T-helper 17 cell (primary cell): ENCODE measurements around the gene PKM. TPM values are rescaled to one million over a fixed set of nuclear protein-coding genes. Genes with fewer than 3 reads are reported as not detected.

ENCODE experiments used
- ATAC-seq: fragments of 150-1000 bp; cut with Tn5 transposase; 2 replicates; pipeline ENCODE4 v1.10.0; 2021; ENCODE audit warnings: mild to moderate bottlenecking, moderate library complexity
- DNase-seq, 3 donors: peaks; one replicate each; pipeline versions ENCODE4 v3.0.0 to v3.0.0-alpha.2; 2020 to 2021
- H3K9me3 ChIP-seq: one replicate; pipeline ENCODE4 v1.7.0; 2013; ENCODE audit warnings: low read length, mild to moderate bottlenecking; ENCODE audit not compliant: control insufficient read depth, poor library complexity, severe bottlenecking
- H3K27ac Mint-ChIP-seq: one replicate; pipeline ENCODE4 v1.8.0; 2022; ENCODE audit warnings: mild to moderate bottlenecking, moderate library complexity, mixed read lengths
- H3K27me3 Mint-ChIP-seq: one replicate; pipeline ENCODE4 v1.8.0; 2022; ENCODE audit warnings: mixed read lengths
- H3K36me3 Mint-ChIP-seq: one replicate; pipeline ENCODE4 v1.8.0; 2022; ENCODE audit warnings: low read depth, mixed read lengths
- H3K4me1 Mint-ChIP-seq: one replicate; pipeline ENCODE4 v1.8.0; 2022; ENCODE audit warnings: mild to moderate bottlenecking, mixed read lengths
- H3K4me3 Mint-ChIP-seq: one replicate; pipeline ENCODE4 v1.8.0; 2022; ENCODE audit warnings: mild to moderate bottlenecking, moderate library complexity, mixed read lengths
- total RNA-seq, 4 donors: library from RNA in 2 of 4; stranded (reverse) in 2 of 4; gene quantifications; one replicate each; pipeline ENCODE4 v1.2.3 and lab custom pipeline; 2022 to 2026

The PKM gene
- total RNA-seq, 2 donors from 2014 or later: 343 to 428 TPM

- H3K9me3 ChIP-seq: no peaks in the 10 kb centered on the region
- DNase-seq (no peak), ATAC-seq (no peak)
- no peaks in the 10 kb centered on the region for H3K36me3 Mint-ChIP-seq
- H3K27me3 Mint-ChIP-seq: peaks cover 14% of the 10 kb centered on the region
- no peak overlapping the region for H3K4me3 Mint-ChIP-seq
- H3K27ac Mint-ChIP-seq: no peak overlapping the region
- peaks cover 9% of the 10 kb centered on the region for H3K4me1 Mint-ChIP-seq
Measured at GRCh38 chr15:72166716-72167417, 64.1 kb downstream of the PKM start.

GRCh38 chr15:72163719-72164118 is 67.3 kb downstream of the PKM start:
- DNase-seq: no peak
- H3K9me3 ChIP-seq: no peaks in the 10 kb centered on the region
- ATAC-seq: no peak
- no peak overlapping the region for H3K4me3 Mint-ChIP-seq
- peaks cover 15% of the 10 kb centered on the region for H3K27me3 Mint-ChIP-seq
- H3K36me3 Mint-ChIP-seq: no peaks in the 10 kb centered on the region
- H3K27ac Mint-ChIP-seq: no peak overlapping the region
- peaks cover 11% of the 10 kb centered on the region for H3K4me1 Mint-ChIP-seq

GRCh38 chr15:72162569-72162968 is 68.4 kb downstream of the PKM start:
- Mint-ChIP-seq H3K27me3 (peaks cover 10% of the 10 kb centered on the region), H3K27ac (peak overlapping the region; percentile 60), H3K4me3 (no peak overlapping the region), H3K4me1 (peaks cover 5% of the 10 kb centered on the region), H3K36me3 (no peaks in the 10 kb centered on the region)
- ATAC-seq (no peak), DNase-seq (no peak)
- no peaks in the 10 kb centered on the region for H3K9me3 ChIP-seq

GRCh38 chr15:72161361-72162132 is 69.4 kb downstream of the PKM start:
- peaks cover 13% of the 10 kb centered on the region for H3K27me3 Mint-ChIP-seq
- no peaks in the 10 kb centered on the region for H3K36me3 Mint-ChIP-seq
- DNase-seq (no peak), ATAC-seq (no peak)
- peaks cover 5% of the 10 kb centered on the region for H3K4me1 Mint-ChIP-seq
- H3K4me3 Mint-ChIP-seq: no peak overlapping the region
- no peaks in the 10 kb centered on the region for H3K9me3 ChIP-seq
- no peak overlapping the region for H3K27ac Mint-ChIP-seq

GRCh38 chr15:72160696-72161245 is 70.2 kb downstream of the PKM start:
- Mint-ChIP-seq H3K27ac (no peak overlapping the region), H3K4me3 (no peak overlapping the region), H3K27me3 (peaks cover 15% of the 10 kb centered on the region), H3K4me1 (peaks cover 2% of the 10 kb centered on the region), H3K36me3 (no peaks in the 10 kb centered on the region)
- H3K9me3 ChIP-seq: no peaks in the 10 kb centered on the region
- no peak for ATAC-seq
- DNase-seq: no peak

GRCh38 chr15:72156928-72157327 is 74.1 kb downstream of the PKM start:
- no peak for DNase-seq
- Mint-ChIP-seq H3K27me3 (peaks cover 24% of the 10 kb centered on the region), H3K4me1 (peaks cover 10% of the 10 kb centered on the region), H3K4me3 (peak overlapping the region; percentile 31), H3K27ac (no peak overlapping the region), H3K36me3 (no peaks in the 10 kb centered on the region)
- no peaks in the 10 kb centered on the region for H3K9me3 ChIP-seq
- no peak for ATAC-seq

GRCh38 chr15:72155635-72156616 is 75.1 kb downstream of the PKM start:
- DNase-seq (peak; percentile 49 to 78 (median 53)), ATAC-seq (peak; percentile 84)
- peak overlapping the region; percentile 88 for H3K4me3 Mint-ChIP-seq
- peaks cover 31% of the 10 kb centered on the region for H3K27me3 Mint-ChIP-seq
- no peaks in the 10 kb centered on the region for H3K9me3 ChIP-seq
- peaks cover 12% of the 10 kb centered on the region for H3K4me1 Mint-ChIP-seq
- H3K36me3 Mint-ChIP-seq: peaks cover 2% of the 10 kb centered on the region
- H3K27ac Mint-ChIP-seq: peak overlapping the region; percentile 21

GRCh38 chr15:72155003-72155621 is 75.9 kb downstream of the PKM start:
- H3K4me1 Mint-ChIP-seq: peaks cover 13% of the 10 kb centered on the region
- peak overlapping the region; percentile 88 for H3K4me3 Mint-ChIP-seq
- peaks cover 5% of the 10 kb centered on the region for H3K36me3 Mint-ChIP-seq
- peak overlapping the region; percentile 21 for H3K27ac Mint-ChIP-seq
- ATAC-seq (no peak), DNase-seq (no peak)
- peaks cover 36% of the 10 kb centered on the region for H3K27me3 Mint-ChIP-seq
- no peaks in the 10 kb centered on the region for H3K9me3 ChIP-seq

- Mint-ChIP-seq H3K27me3 (peaks cover 36% of the 10 kb centered on the region), H3K4me3 (no peak overlapping the region), H3K36me3 (peaks cover 5% of the 10 kb centered on the region), H3K27ac (no peak overlapping the region), H3K4me1 (peaks cover 13% of the 10 kb centered on the region)
- no peak for DNase-seq
- ATAC-seq: no peak
- H3K9me3 ChIP-seq: no peaks in the 10 kb centered on the region
Measured at GRCh38 chr15:72154316-72154715, 76.7 kb downstream of the PKM start.

GRCh38 chr15:72153269-72154000 is 77.6 kb downstream of the PKM start:
- H3K36me3 Mint-ChIP-seq: peaks cover 5% of the 10 kb centered on the region
- DNase-seq (no peak), ATAC-seq (no peak)
- H3K4me1 Mint-ChIP-seq: peaks cover 13% of the 10 kb centered on the region
- H3K9me3 ChIP-seq: no peaks in the 10 kb centered on the region
- H3K4me3 Mint-ChIP-seq: no peak overlapping the region
- H3K27ac Mint-ChIP-seq: no peak overlapping the region
- H3K27me3 Mint-ChIP-seq: peaks cover 31% of the 10 kb centered on the region
